GM12874 (cell line): ENCODE data around the gene FOXE1.

ENCODE experiments used
- TF ChIP-seq, protein P1 (sequence below): IDR thresholded peaks from 2 replicates; pipeline ENCODE4 v1.5.1; 2011; ENCODE audit warnings: low read depth, mild to moderate bottlenecking, control low read depth, low read length, moderate library complexity; ENCODE audit not compliant: insufficient read depth

The FOXE1 gene

DNA sequence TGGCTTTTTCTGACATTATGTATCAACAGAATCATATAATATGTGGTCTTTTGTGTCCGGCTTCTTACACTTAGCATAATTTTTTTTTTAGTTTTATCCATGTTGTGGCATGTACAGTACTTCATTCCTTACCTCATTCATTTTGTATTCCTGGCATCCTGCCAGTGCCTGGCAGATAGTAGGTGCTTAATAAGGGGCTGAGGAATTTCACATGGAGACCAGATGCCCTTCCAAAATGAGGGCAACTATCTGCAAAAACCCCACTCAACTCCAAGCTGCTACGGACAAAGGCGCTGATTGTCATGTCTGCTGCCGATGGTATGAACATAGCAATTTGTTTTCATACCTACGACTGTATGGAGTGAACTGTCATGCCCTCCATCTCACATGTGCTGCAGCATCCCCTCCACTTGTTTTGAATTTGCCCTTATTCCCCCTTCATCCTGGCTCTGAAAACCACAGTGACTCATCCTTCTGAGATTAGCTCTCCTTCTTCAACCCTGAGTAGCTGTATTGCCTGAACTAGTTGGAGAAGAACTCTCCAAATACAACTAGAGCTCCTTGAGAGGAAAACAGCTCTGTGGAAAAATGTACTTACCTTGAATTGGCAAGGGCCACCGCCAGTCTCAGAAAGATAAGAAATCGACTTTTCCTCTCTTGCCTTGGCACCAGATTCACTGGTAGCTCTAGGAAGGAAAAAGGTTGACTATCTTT is 41.3 kb upstream of the FOXE1 start:
- TF ChIP-seq, protein P1, sequence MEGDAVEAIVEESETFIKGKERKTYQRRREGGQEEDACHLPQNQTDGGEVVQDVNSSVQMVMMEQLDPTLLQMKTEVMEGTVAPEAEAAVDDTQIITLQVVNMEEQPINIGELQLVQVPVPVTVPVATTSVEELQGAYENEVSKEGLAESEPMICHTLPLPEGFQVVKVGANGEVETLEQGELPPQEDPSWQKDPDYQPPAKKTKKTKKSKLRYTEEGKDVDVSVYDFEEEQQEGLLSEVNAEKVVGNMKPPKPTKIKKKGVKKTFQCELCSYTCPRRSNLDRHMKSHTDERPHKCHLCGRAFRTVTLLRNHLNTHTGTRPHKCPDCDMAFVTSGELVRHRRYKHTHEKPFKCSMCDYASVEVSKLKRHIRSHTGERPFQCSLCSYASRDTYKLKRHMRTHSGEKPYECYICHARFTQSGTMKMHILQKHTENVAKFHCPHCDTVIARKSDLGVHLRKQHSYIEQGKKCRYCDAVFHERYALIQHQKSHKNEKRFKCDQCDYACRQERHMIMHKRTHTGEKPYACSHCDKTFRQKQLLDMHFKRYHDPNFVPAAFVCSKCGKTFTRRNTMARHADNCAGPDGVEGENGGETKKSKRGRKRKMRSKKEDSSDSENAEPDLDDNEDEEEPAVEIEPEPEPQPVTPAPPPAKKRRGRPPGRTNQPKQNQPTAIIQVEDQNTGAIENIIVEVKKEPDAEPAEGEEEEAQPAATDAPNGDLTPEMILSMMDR: no peak

DNA sequence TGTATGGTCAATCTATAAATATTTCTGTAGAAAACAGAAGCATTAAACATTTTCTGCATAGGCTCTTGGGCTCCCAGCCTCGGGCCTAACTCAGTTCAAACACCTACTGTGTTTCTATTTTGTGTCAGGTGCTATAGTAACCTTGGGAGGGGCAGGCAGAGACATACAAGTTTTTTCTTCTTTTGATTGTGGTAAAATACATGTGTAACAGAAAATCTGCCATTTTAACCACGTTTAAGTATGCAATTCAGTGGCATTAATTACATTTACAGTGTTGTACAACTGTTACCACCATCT is 40.8 kb upstream of the FOXE1 start:
- TF ChIP-seq, protein P1: no peak

DNA sequence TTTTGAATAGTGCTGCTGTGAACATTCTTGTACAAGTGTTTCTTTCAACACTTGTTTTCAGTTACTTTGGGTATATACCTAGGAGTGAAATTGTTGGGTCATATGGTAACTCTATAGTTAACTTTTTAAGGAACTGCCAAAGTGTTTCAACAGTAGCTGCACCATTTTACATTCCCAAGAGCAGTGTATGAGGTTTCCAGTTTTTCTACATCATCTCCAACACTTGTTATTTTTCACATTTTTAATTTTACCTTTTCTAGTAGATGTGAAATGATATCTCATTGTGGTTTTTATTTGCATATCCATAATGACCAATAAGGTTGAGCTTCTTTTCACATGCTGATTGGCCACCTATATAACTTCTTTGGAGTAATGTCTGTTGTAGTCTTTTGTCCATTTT is 40.0 kb upstream of the FOXE1 start:
- TF ChIP-seq, protein P1: no peak

DNA sequence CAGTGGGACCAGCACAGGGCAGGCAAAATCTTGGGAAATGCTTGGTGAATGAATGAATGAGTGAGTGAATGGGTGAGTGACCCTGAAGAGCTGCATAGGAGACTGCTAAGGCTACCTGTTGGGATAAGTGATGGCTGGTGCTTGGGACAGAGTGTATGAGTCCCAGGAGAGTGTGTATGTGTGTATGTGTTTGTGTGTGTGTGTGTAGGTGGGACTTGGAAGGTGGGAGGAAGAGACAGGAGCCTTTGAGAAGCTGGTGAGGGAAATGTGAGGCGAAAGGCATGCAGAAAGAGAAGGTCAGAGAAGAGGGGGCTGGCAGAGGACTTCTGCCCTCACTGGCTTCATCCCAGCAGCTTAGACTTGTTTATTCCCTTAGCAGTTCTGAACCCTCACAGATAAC is 33.3 kb upstream of the FOXE1 start:
- TF ChIP-seq, protein P1: no peak

DNA sequence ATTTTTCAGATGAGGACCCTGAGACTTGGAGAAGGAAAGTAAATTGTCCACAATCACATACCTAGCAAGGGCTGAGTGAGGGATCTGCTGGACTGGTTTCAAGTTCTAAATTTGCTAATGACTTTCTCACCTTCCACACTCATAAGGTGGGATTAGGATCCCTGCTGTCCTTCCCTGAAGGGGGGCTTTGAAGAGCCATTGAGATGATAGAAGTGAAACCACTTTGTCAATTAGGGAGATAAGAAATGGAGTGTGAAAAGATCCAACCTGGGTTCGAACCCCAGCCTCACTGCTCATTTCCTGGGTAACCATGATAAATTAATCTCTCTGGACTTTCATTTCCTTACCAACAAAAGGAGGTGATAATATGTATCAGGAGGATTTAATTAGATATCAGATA is 32.7 kb upstream of the FOXE1 start:
- TF ChIP-seq, protein P1: no peak

DNA sequence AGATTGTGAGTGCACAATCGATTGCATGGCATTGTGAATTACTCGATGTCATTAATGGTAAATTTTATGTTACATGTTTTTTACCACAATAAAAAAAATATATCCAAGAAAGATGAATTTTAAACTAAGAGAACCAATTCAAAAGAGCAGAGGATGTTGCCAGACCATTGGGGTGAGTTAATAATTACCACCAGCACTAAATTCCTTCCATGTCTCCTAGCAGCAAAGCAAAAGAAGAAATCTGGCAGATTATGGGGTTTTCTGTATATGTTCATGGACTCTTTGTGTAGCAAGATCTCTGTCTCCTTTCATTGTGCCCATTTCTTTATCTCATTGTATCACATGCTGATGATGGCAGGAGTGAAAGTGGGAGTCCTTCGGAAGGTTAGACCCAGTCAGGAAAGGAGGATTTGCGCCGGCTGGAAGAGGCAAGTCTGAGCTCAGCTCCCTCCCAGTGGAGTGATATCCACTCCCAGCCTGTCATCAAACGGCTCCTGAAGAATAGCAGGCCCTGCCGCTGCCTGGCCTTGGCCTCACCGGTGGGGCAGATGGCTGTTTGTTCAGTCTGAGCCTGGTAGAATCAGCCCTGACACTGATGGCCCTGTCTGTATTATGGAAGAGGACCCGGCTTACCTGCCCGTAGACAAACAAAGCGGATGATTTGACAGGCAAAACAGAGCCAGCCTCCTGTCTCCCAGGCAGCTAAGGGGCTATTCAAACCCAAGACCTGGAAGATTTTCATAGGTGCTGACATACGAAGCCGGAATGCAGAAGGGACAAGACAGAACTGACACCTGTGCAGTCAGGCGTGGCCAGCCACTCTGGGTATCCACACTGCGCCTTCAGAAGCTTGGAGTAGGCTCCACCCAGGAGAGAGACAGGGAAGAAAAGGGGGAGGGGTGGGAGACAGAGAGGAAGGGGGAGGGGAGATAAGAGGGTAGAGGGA is 21.9 kb upstream of the FOXE1 start:
- TF ChIP-seq, protein P1: no peak

DNA sequence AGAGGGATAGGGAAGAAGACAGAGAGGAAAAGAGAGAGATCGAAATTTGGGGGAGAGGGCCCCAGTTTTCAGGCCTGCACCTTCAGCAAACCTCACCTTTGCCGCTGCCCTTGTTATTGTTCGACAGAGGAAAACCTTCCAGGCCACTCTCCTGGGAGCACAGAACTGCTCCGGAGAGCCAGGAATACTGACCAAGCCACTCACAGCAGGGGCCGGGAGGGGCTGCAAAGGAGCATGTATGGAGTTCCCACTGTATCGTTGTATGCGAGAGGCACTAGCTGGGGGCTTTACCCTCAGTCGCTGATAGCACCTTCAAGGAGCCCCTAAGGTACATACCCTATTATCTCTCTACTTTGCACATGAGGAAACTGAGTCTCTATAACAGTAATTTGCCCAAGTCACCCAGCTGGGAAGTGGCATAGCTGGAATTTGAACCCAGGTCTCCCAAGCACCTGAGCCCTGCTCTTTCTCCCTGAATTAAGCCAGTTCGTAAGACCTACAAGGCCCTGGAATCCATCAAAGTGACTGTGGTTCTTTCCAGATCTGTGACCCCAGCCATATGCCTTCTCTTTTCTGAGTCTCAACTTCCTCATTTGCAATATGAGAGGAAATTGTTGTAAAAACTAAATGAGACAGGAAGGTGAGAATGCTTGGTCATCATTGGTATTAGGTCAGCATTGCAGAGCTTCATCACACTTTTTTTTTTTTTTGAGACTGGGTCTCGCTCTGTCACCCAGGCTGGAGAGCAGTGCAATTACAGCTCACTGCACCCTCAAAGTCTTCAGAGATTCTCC is 21.0 kb upstream of the FOXE1 start:
- TF ChIP-seq, protein P1: no peak
